Measurements from ENCODE around the gene ALDH6A1.
A peak's percentile ranks its signal among the peaks of the same experiment; 100 is the strongest.
"Not testable (repeated sequence)": the region's sequence is repeated elsewhere in the genome, so short reads cannot be mapped to it uniquely, and the experiment has no call there.

ALDH6A1 gene

GRCh38 chr14:74084277-74085046 is at the start of gene ALDH6A1, which contains the start of gene LIN52:
ALDH6A1 (minus strand) TSS chr14:74084453; CDS start chr14:74084394, 59 bp downstream.
LIN52 (plus strand) TSS chr14:74084956; CDS start chr14:74084975, 19 bp downstream.
- peak; percentile 99 for DNase-seq

- no peak for DNase-seq
Observed at GRCh38 chr14:74127634-74128033, 43.4 kb upstream of the ALDH6A1 start.

GRCh38 chr14:74126315-74127013 is 42.2 kb upstream of the ALDH6A1 start:
- DNase-seq: no peak

- DNase-seq: not testable (repeated sequence)
Observed at GRCh38 chr14:74125487-74125886, 41.2 kb upstream of the ALDH6A1 start.

GRCh38 chr14:74111395-74112216 is 27.4 kb upstream of the ALDH6A1 start:
- DNase-seq: peak; percentile 39

GRCh38 chr14:74109369-74109768 is 25.1 kb upstream of the ALDH6A1 start:
- DNase-seq: no peak

GRCh38 chr14:74105381-74105780 is 21.1 kb upstream of the ALDH6A1 start:
- DNase-seq: no peak

GRCh38 chr14:74089251-74090020 is 5.2 kb upstream of the ALDH6A1 start:
- no peak for DNase-seq

- DNase-seq: no peak
Observed at GRCh38 chr14:74085828-74086227, 1.6 kb upstream of the ALDH6A1 start.

GRCh38 chr14:74085047-74085637 is 889 bp upstream of the ALDH6A1 start:
- DNase-seq: peak; percentile 30

- no peak for DNase-seq
Observed at GRCh38 chr14:74083784-74084276, 423 bp downstream of the ALDH6A1 start.

- DNase-seq: no peak
Observed at GRCh38 chr14:74083161-74083560, 1.1 kb downstream of the ALDH6A1 start.

GRCh38 chr14:74081491-74081890 is 2.8 kb downstream of the ALDH6A1 start:
- no peak for DNase-seq

- DNase-seq: no peak
Observed at GRCh38 chr14:74080820-74081460, 3.3 kb downstream of the ALDH6A1 start.

GRCh38 chr14:74077401-74077800 is 6.9 kb downstream of the ALDH6A1 start:
- DNase-seq: no peak

GRCh38 chr14:74065746-74066575 is 18.3 kb downstream of the ALDH6A1 start:
- no peak for DNase-seq

- no peak for DNase-seq
Observed at GRCh38 chr14:74064883-74065282, 19.4 kb downstream of the ALDH6A1 start.

- DNase-seq: no peak
Observed at GRCh38 chr14:74064426-74064825, 19.8 kb downstream of the ALDH6A1 start.

- DNase-seq: no peak
Observed at GRCh38 chr14:74062809-74063150, 21.5 kb downstream of the ALDH6A1 start.

- no peak for DNase-seq
Observed at GRCh38 chr14:74049876-74050495, 34.3 kb downstream of the ALDH6A1 start.

Measured in NCI-H1092 (cell line).